ENCODE data around the gene MRM1.
A peak's percentile ranks its signal among the peaks of the same experiment; 100 is the strongest.

The MRM1 gene

DNA sequence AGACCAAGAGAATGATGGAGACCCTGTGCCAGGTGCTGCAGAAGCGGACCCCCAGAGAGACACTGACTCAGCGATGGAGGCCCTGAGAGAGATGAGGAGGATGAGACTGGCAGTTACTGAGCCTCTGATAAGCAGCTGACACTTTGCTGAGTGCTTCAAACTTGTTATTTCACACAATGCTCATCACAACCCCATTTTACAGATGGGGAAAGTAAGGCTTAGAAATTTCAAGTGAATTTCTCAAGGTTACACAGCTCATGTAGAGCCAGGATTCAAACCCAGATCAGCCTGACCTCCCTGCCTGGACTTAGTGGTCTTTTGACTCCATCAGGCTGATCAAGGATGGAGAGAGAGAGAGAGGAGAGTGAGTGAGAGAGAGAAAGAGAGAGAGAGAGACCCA is 27.2 kb downstream of the MRM1 start:
- no peak overlapping the region for H3K4me3 ChIP-seq (ENCODE audit: control insufficient read depth, low read depth, low read length)
- DNase-seq (ENCODE audit: low read depth), result no peak
- TF ChIP-seq, protein P1, sequence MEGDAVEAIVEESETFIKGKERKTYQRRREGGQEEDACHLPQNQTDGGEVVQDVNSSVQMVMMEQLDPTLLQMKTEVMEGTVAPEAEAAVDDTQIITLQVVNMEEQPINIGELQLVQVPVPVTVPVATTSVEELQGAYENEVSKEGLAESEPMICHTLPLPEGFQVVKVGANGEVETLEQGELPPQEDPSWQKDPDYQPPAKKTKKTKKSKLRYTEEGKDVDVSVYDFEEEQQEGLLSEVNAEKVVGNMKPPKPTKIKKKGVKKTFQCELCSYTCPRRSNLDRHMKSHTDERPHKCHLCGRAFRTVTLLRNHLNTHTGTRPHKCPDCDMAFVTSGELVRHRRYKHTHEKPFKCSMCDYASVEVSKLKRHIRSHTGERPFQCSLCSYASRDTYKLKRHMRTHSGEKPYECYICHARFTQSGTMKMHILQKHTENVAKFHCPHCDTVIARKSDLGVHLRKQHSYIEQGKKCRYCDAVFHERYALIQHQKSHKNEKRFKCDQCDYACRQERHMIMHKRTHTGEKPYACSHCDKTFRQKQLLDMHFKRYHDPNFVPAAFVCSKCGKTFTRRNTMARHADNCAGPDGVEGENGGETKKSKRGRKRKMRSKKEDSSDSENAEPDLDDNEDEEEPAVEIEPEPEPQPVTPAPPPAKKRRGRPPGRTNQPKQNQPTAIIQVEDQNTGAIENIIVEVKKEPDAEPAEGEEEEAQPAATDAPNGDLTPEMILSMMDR (conservative IDR thresholded peaks at IDR 0.05; ENCODE audit: control insufficient read depth, insufficient read depth, low read depth, low read length), result no peak

DNA sequence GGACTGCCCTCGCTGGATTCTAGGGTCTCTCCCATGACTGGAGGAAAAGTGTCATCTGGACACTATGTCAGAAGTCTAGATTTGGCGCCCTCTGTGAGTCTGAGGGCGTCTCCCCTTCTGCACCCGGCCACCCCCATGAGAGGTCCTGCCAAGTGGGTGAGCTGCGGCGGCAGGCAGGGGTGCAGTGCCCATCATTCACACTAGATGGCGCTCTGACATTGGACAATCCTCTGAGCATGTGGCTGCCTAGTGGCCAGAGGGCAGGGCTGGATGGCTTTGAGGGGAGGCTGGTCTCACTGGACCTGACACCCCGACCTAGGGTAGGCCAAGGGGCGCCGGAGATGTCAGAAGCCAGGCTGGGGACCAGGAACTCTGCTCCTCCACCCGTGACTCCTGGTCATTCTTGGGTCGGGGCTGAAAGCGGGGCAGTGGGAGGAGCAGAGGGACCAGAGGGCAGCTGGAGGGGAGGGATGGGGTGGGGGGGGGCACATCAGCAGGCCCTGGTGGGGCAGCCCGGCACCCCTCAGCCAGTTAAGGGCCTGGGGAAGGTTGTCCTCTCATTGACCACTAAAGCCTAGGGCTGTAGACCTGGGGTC is 28.0 kb downstream of the MRM1 start:
- TF ChIP-seq, protein P1 (conservative IDR thresholded peaks at IDR 0.05; ENCODE audit: control insufficient read depth, insufficient read depth, low read depth, low read length), result peak; percentile 91
- H3K4me3 ChIP-seq (ENCODE audit: control insufficient read depth, low read depth, low read length), result no peak overlapping the region
- peak; percentile 68 for DNase-seq (ENCODE audit: low read depth)

DNA sequence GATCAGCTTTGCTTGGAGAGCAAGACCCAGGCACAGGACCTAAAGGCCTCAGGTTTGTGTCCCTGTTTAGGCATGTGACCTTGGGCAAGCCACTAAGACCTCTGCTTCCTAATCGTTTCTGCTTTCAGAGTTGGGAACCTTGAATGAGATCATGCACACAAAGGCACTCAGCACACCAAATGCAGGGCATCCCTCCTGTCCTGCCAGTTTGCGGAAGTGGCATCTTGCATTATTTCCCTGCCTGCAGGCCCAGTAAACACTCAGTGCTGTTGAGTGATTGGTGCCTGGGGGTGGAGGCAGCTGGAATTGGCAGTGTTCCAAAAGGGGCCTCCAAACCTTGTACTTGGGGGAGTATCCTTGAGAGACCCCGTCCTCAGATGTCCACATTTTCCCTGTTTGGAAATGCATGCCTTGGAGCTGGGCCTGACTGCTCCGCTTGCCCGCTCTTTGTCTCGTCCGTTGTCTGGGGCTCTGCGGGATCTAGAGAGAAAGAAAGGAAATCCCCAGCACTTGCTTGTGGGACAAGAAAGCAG is 28.7 kb downstream of the MRM1 start:
- H3K4me3 ChIP-seq (ENCODE audit: control insufficient read depth, low read depth, low read length), result no peak overlapping the region
- TF ChIP-seq, protein P1 (conservative IDR thresholded peaks at IDR 0.05; ENCODE audit: control insufficient read depth, insufficient read depth, low read depth, low read length), result no peak
- no peak for DNase-seq (ENCODE audit: low read depth)

DNA sequence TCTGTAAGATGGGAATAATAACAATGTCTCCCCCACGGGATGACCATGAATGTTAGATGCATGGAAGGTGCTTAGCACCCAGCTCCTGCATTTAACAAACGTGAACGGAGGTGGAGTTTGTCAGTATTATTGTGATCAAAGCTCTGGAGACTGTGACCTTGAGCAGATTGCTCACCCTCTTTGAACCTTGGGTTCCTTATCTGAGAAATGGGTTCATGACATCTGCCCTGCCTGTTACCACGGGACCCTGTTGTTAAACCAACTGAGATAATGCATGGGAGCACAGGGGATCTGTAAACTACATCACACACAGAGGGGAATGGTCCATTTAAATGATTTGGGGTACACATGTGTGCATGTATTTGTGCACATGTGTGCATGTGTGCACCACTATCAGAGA is 29.6 kb downstream of the MRM1 start:
- no peak overlapping the region for H3K4me3 ChIP-seq (ENCODE audit: control insufficient read depth, low read depth, low read length)
- TF ChIP-seq, protein P1 (conservative IDR thresholded peaks at IDR 0.05; ENCODE audit: control insufficient read depth, insufficient read depth, low read depth, low read length), result no peak
- DNase-seq (ENCODE audit: low read depth), result no peak

DNA sequence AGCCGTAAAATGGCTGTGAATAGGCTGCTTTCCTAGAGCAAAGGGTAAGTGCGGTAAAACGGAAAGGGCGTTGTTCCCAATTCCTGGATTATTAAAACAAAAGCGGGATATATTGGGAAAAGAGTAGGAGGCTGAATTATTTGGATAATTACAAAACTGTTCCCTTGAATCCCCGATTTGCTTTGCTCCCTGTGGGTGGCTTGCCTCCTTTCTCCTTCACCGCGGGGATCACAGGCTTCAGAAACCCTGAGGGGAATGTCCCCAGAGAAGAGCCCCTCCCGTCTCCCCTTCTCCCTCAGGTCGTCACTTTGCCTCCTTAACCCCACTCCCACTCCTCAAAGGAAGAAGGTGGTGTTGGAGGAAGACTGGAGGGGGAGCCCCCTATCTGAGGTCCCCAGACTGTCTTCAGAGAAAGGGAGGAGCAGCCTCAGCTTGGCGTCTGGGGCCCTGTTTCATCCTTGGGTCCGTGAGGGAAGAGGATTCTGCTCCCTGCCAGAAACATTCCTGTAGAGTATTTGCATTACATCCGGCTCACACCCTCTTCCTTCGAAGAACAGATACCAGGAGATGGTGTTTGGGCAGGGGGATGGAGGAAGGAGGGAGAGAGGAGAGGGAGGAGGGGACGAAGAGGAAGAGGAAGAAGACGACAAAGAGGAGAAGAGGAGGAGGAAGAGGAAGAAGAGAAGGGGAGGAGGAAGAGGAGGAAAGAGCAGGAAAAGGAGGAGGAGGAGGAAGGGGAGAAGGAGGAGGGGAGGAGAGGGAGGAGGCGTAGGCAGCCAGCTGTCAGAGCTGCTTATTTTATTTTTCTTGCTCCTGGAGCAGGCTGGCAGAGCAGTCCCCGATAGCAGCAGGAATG is 31.8 kb downstream of the MRM1 start:
- no peak overlapping the region for H3K4me3 ChIP-seq (ENCODE audit: control insufficient read depth, low read depth, low read length)
- no peak for DNase-seq (ENCODE audit: low read depth)
- TF ChIP-seq, protein P1 (conservative IDR thresholded peaks at IDR 0.05; ENCODE audit: control insufficient read depth, insufficient read depth, low read depth, low read length), result no peak

DNA sequence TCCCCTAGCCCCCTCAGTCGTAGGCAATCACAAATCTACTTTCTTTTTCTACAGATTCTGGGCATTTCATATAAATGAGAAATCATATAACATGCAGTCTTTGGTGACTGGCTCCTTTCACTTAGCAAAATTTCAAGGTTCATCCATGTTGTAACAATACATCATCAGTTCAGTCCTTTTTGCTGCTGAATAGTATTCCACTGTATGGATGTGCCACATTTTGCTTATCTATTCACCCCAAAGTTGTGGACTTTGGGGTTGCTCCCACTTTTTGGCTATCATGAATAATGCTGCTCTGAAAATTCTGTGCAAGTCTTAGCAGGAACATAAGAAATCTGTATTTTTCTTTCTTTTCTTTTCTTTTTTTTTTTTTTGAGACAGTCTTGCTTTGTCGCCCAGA is 39.0 kb downstream of the MRM1 start:
- H3K4me3 ChIP-seq (ENCODE audit: control insufficient read depth, low read depth, low read length), result no peak overlapping the region
- no peak for DNase-seq (ENCODE audit: low read depth)
- TF ChIP-seq, protein P1 (conservative IDR thresholded peaks at IDR 0.05; ENCODE audit: control insufficient read depth, insufficient read depth, low read depth, low read length), result no peak

Measured in fibroblast of mammary gland (primary cell).